GM18951 (cell line): Measurements from ENCODE around the gene IRAK3.
"Not testable (repeated sequence)": the region's sequence is repeated elsewhere in the genome, so short reads cannot be mapped to it uniquely, and the experiment has no call there.

Source experiments
- POLR2A ChIP-seq: IDR thresholded peaks from 4 replicates; pipeline ENCODE4 v1.6.1; 2011; ENCODE audit warnings: mild to moderate bottlenecking; ENCODE audit not compliant: insufficient read length, insufficient read depth; ENCODE audit errors: extremely low read depth
- in situ Hi-C: fragments of 300-500 bp; cut with MboI; formaldehyde crosslinking; loops from one replicate; pipeline ENCODE4 v1.12.0; 2022; ENCODE audit warnings: low sequenced_read_pairs, mixed read lengths, inconsistent platforms; ENCODE audit not compliant: unreplicated experiment

The IRAK3 gene

DNA sequence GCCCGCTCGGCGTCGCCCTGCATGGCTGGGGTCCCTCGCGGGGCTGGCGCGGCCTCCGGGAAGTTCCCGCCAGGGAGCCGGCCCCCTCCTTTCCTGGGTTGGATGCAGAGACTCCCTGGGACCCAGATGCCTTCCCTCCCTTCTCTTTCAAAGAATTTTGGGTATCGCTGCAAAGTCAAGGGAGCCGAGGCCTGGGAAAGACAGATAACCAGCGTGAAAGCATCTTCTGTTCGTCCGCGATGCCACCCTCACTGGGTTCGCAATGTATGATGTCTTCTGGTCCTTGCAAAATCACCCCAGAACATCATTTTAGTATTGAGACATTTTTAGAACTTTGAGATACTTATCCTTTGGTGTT lies 451 bp downstream of the IRAK3 start:
- no peak for TF ChIP-seq POLR2A

DNA sequence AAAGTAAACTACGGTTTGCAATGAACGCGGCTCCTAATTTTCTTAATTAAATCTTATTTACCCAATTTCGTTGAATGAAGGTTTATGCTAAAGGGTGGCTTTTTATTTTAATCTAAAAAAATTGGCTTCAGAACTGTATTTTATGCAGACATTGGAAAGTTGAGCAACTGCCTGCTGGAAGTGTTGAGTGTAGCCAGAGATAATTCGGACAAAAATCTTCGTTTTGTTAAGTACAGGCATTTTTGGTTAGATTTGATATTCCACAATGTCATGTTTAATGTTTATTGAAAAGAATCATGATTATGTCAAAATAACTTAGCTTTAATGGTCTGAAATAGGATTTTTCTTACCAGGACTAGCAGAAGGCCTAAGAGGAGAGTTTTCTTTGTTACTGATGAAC lies 875 bp downstream of the IRAK3 start:
- no peak for TF ChIP-seq POLR2A
- in situ Hi-C loops, result no loop called here

More for the DNA sequence above, 451 bp downstream of the IRAK3 start:
- in situ Hi-C loops, result no loop called here

DNA sequence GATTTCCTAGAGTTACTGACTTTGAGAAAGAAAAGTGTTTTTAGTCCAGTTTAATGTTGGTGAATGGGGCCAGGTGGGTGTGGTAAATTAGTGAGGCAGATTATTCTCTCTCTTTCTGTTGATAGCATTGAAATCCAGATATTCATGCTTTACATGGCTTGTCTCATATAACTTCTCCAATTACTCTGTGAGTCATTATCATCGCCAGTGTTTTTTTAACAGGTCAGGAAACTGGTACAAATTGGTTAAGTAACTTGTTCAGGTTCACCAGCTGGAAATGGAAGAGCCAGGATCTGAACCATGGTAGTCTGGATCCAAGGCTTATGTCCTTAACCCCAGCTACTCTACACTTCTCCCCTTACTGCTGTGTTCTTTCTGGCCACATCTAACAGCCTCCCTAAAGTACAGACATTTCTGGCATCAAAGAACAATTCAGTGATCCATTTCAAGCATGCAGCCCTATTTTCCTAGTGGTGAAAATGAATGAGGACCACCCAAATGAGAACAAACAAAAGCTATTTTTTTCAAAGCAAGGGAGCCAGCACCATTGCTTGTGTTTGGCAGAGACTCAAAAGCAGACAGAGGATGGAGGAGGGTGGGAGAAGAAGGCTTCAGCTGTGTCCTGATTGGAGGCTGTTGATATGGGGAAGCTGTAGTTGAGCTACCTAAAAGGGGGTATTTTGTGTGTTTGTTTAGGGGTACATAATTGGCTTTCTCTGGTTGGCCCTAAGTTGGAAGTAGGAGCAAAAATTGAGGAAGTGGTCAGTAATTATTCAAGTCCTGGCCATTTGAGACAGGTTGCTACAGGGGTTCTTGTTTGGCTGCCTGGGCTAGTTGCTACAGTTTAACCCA lies 1.7 kb downstream of the IRAK3 start:
- no peak for TF ChIP-seq POLR2A
- in situ Hi-C loops, result no loop called here

DNA sequence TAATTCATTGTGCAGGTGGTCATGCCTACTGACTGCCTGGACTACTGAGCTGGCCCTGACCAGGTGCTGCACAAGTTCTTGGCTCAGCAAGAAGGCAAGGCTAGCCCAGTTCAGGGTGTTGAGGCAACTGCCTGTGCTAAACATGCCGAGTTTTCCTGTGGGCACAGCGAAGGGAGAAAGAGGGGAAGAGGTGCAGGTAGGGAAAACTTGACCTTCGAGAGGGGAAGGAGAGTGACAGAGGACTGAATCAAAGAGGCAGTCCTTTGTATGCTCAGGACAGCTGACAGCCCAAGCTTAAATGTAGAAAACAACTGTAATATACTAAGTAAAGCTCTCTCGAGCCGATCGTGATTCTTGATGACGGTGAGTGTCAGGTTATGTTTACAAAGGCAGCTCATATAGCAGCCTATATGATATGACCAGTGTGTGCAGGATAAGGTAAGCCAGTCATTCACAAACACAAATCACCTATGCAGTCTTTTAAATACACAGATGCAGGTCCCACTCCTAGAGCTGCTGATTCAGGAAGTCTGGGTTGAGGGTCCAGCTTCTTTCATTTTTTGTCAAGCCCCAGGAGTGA lies 2.6 kb downstream of the IRAK3 start:
- no peak for TF ChIP-seq POLR2A
- in situ Hi-C loops, result no loop called here

DNA sequence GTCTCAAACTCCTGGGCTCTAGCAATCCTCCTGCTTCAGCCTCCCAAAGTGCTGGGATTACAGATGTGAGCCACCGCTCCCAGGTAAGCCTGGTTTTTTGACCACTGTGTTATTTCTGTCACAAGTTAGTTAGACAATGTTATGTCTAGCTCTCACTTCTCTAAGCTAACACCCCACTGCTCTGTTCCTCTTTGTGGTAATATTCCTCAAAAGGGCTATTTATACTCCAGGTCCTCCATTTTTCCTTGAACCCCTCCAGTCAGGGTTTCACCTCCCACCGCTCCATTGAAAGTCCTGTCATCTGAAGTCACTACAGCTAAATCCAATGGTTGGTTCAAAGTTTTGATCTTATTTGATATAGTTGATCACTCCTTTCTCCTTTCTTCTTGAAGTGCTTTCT lies 5.1 kb downstream of the IRAK3 start:
- no peak for TF ChIP-seq POLR2A
- in situ Hi-C loops, result no loop called here

DNA sequence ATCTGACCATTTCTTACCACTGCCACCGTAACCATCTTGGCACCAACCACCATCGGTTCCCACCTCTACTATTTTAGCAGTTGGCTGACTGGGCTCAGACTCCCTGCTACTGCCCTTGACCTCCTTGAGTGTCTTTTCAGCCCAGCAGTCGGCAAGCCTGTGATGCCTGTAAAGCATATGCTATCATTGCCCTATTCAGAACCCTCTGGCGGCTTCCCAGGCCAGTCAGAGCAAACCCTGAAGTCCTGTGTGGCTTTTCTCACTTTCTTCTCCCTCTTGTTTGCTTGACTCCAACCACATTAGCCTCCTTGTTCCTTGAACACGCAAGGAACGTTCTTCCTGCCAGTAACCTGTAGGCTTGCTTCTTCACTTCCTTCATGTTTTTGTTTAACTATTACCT lies 6.2 kb downstream of the IRAK3 start:
- no peak for TF ChIP-seq POLR2A
- in situ Hi-C loops, result no loop called here

DNA sequence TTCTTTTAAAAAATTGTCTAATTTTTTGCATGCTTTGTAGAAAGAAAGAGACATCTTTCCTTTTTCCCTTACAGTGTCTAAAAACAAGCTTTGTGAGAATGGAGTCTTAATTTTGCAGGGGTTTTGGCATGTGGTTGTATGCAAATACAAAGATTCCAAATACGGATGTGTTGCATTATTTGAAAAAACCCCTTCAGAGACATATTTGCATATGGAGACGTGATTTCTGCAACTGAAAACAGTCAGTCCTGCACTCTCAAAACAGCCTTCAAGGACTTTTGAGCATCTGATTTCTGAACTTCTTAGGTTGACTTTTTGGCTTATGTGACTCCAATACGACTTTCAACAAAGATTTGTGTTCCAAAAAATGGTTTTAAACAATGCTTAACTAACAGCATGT lies 7.8 kb downstream of the IRAK3 start:
- in situ Hi-C loops, result no loop called here
- no peak for TF ChIP-seq POLR2A

DNA sequence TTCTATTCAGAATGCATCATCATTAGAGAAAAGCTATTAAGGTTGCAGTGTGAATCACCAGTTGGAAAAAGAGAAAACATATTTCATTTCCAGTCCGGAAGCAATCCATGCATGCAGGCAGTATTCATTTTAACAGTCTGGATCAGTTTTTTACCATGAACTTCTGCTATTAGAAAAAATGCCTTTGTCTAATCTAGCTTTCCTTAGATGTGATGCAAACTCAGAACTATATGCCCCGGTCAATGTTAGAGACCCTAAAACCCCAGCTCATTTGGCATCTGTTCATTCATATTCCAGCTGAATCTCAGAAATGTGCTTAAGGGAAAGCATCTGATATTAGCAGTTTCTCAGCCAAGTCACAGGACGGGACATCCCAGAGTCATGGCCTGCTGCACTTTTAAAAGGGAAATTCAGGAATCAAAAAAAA lies 8.5 kb downstream of the IRAK3 start:
- in situ Hi-C loops, result no loop called here

DNA sequence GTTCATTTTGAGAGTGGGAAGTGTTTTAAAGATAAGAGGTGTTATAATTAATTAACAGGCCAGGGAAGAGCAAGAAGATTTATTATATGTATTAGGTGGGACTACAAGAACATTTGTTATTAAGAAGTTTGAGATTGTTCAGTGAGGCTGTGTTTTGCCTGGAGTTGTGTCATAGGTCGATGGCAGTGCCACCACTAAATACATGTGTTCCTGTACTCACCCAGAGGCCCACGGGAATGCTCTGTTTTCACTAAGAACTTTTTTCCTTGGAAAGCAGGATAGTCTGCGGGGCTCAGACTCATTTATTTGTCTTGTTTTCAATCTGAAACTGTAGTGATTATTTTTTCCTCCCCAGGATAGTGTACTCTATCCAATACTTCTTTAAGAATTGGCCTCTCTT lies 10.1 kb downstream of the IRAK3 start:
- in situ Hi-C loops, result no loop called here
- TF ChIP-seq POLR2A, result no peak

More for the DNA sequence above, 8.5 kb downstream of the IRAK3 start:
- TF ChIP-seq POLR2A, result no peak

DNA sequence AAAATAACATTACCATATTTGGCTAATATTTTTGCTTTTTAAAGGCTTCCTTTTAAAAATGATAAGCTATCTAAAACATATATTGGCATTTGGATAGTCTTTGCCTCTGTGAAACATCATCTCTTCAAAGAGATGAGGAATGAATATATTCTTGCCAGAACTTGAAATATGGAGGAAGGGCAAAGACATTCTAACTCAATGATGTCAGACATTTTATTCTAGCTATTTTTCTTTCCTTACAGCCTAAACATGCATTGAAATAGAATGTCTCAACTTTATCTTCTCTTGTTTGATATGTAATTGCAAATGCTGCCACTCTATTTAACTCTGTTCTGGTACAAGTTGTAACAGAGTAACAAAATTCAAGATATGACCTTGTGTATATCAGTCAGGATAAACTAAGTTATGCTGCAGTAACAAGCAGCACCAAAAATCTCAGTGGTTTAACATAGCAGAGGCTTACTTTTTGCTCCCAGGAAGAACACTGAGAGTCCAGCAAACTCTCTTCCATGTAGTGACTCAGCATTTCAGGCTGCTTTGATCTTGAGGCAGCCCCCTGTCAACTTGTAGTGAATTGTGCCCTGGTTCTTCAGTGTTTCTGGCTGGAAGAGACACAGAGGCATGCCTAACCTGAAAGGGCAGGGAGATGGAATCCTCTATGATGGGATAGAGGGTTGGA lies 11.0 kb downstream of the IRAK3 start:
- in situ Hi-C loops, result no loop called here
- no peak for TF ChIP-seq POLR2A

DNA sequence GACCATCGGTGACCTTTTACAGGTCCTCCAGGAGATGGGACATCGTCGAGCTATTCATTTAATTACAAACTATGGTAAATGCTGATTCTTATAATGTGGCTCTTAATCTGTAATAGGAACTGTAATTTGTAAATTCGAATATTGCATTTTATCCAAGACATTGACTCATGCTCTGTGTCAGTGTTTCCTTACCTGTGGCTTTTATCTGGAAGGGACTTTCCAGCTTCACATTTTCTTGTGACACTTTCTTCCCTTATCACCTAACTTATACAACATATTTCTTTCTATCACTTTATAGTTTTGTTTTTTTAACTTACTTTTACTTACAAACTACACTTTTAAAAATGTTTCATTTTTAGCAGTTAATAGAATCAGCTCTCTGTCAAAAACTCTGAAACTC lies 14.8 kb downstream of the IRAK3 start:
- TF ChIP-seq POLR2A, result no peak
- in situ Hi-C loops, result no loop called here

DNA sequence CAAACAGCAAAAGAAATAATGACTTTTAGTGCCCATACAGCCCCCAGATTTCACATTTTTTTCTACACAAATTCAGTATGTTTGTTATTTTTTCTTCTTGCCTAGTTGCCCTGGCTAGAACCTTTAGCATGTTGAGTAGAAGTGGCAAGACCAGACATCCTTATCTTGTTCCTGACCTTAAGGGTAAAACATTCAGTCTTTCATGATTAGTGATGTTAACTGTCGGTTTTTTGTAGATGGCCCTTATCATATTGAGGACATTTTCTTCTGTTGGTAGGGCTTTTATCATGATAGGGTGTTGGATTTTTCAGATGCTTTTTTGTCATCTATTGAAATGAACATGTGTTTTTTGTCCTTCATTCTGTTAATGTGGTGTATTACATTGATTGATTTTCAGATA lies 17.1 kb downstream of the IRAK3 start:
- TF ChIP-seq POLR2A, result no peak
- in situ Hi-C loops, result no loop called here

DNA sequence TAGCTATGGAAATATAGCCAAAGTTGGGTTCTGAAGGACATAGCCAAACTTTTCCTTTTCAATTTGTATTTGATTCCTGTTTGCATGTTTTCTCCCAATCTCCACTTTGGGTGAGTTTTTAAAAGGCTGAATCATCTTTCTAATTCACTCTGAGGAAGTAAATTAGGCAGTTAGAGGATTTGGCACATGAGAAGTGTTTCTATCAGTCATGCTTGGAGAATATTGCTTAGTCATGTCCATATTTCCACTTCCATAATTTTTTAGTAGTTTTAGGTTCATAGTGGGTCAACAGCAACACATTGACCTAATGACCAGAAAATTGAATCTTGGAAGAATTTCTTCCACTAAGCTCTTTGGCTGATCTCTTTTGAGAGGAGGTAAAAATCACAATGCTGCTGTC lies 21.8 kb downstream of the IRAK3 start:
- no peak for TF ChIP-seq POLR2A
- in situ Hi-C loops, result no loop called here

DNA sequence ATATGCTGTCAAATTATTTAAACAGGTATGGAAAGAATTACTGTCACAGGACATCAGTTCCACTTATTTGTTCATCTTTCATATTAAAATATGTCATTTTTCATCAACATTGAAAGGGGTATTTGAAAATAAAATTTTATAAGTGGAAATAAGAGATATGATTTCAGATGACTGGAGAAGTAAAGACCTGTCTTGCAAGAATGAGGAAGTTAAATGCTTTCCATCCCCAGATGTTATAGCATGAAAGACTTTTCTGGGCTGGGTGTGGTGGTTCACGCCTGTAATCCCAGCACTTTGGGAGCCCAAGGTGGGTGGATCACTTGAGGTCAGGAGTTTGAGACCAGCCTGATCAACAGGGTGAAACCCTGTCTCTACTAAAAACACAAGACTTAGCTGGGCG lies 22.6 kb downstream of the IRAK3 start:
- in situ Hi-C loops, result not testable (repeated sequence)

DNA sequence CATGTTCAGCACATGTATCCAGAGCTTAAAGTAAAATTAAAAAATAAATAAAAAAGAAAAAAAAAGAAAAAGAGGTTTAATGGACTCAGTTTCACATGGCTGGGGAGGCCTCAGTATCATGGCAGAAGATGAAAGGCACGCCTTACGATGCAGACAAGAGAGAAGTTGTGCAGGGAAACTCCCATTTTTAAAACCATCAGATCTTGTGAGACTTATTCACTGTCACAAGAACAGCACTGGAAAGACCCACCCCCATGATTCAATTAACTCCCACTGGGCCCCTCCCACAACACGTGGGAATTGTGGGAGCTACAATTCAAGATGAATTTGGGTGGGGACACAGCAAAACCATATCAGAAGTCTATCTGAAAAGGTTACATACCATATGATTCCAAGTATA lies 24.0 kb downstream of the IRAK3 start:
- in situ Hi-C loops, result not testable (repeated sequence)
